Stimulated activated CD8-positive, alpha-beta memory T cell treated with anti-CD3 and anti-CD28 coated beads, Interleukin-2, amount 100 ng/mL, for 48 hours (primary cell): ENCODE data around the gene CFAP210.

Experiments used
- DNase-seq, 2 donors: peaks; one replicate each; pipeline ENCODE4 v3.0.0-alpha.2; 2020; ENCODE audit warnings: low read depth in 2 of 2

Gene CFAP210

GRCh38 chr2:169694113-169694893 is at the start of gene CFAP210, which contains the start of gene PHOSPHO2:
Gene CFAP210, minus strand, starts transcription at chr2:169694405. Its CDS starts 78 bp downstream, at chr2:169694327.
Gene PHOSPHO2, plus strand, starts transcription at chr2:169694469. Its CDS starts 6,503 bp downstream, at chr2:169700972.
- peak; percentile 94 to 99 for DNase-seq

- no peak for DNase-seq
These were observed 49.3 kb upstream of the CFAP210 start for GRCh38 chr2:169743549-169743948.

GRCh38 chr2:169739351-169739750 is 45.1 kb upstream of the CFAP210 start:
- no peak for DNase-seq

- DNase-seq, result no peak
These were observed 44.5 kb upstream of the CFAP210 start for GRCh38 chr2:169738566-169739229.

- DNase-seq, result no peak
These were observed 42.7 kb upstream of the CFAP210 start for GRCh38 chr2:169736902-169737301.

- no peak for DNase-seq
These were observed 41.4 kb upstream of the CFAP210 start for GRCh38 chr2:169735623-169736022.

- peak in 1 of 2 donors; percentile 31 for DNase-seq
These were observed 40.1 kb upstream of the CFAP210 start for GRCh38 chr2:169734169-169734847.

- DNase-seq, result no peak
These were observed 38.6 kb upstream of the CFAP210 start for GRCh38 chr2:169732583-169733358.

- no peak for DNase-seq
These were observed 37.9 kb upstream of the CFAP210 start for GRCh38 chr2:169732075-169732474.

GRCh38 chr2:169729274-169729605 is 35.0 kb upstream of the CFAP210 start:
- DNase-seq, result no peak

GRCh38 chr2:169727065-169727464 is 32.9 kb upstream of the CFAP210 start:
- DNase-seq, result no peak

GRCh38 chr2:169721016-169721415 is 26.8 kb upstream of the CFAP210 start:
- no peak for DNase-seq

GRCh38 chr2:169718930-169719504 is 24.8 kb upstream of the CFAP210 start:
- DNase-seq, result no peak

- DNase-seq, result no peak
These were observed 23.5 kb upstream of the CFAP210 start for GRCh38 chr2:169717691-169718063.

GRCh38 chr2:169716938-169717690 is 22.9 kb upstream of the CFAP210 start:
- DNase-seq, result no peak

GRCh38 chr2:169716238-169716886 is 22.2 kb upstream of the CFAP210 start:
- no peak for DNase-seq

- no peak for DNase-seq
These were observed 21.4 kb upstream of the CFAP210 start for GRCh38 chr2:169715379-169716237.

GRCh38 chr2:169714699-169715098 is 20.5 kb upstream of the CFAP210 start:
- no peak for DNase-seq

- no peak for DNase-seq
These were observed 19.1 kb upstream of the CFAP210 start for GRCh38 chr2:169713331-169713730.
